Mesothelial cell of epicardium (in vitro differentiated cells): ENCODE data around the gene ICAM4. TPM values are rescaled to one million over a fixed set of nuclear protein-coding genes. Genes with fewer than 3 reads are reported as not detected.
A peak's percentile ranks its signal among the peaks of the same experiment; 100 is the strongest.

ENCODE experiments used
- DNase-seq, 2 experiments: peaks; one replicate each; pipeline ENCODE4 v3.0.0; 2021; ENCODE audit warnings: low spot score in 2 of 2; ENCODE audit not compliant: unreplicated experiment in 2 of 2
- H3K27ac Mint-ChIP-seq: 2 replicates; pipeline ENCODE4 v1.8.0; 2021; ENCODE audit warnings: mixed read lengths
- H3K27me3 Mint-ChIP-seq: 2 replicates; pipeline ENCODE4 v1.8.0; 2021; ENCODE audit warnings: low read depth, mixed read lengths
- H3K36me3 Mint-ChIP-seq: 2 replicates; pipeline ENCODE4 v1.8.0; 2021; ENCODE audit warnings: mixed read lengths
- H3K4me1 Mint-ChIP-seq: 2 replicates; pipeline ENCODE4 v1.8.0; 2021; ENCODE audit warnings: mixed read lengths
- H3K4me3 Mint-ChIP-seq: 2 replicates; pipeline ENCODE4 v1.8.0; 2021; ENCODE audit warnings: mild to moderate bottlenecking, moderate library complexity, mixed read lengths
- H3K9me3 Mint-ChIP-seq: 2 replicates; pipeline ENCODE4 v1.8.0; 2021; ENCODE audit warnings: mixed read lengths
- total RNA-seq: library from RNA; stranded (reverse); gene quantifications from 3 replicates; pipeline ENCODE4 v1.2.1, GENCODE V29; 2021
- TF ChIP-seq, protein P1 (sequence below): fragments of 200-600 bp; sonication (generic); IDR thresholded peaks from one replicate; pipeline ENCODE4 v1.5.0; 2021; ENCODE audit warnings: antibody characterized with exemption; ENCODE audit not compliant: unreplicated experiment

ICAM4 gene
- total RNA-seq, 1 donor from 2014 or later = 2.6 TPM

DNA sequence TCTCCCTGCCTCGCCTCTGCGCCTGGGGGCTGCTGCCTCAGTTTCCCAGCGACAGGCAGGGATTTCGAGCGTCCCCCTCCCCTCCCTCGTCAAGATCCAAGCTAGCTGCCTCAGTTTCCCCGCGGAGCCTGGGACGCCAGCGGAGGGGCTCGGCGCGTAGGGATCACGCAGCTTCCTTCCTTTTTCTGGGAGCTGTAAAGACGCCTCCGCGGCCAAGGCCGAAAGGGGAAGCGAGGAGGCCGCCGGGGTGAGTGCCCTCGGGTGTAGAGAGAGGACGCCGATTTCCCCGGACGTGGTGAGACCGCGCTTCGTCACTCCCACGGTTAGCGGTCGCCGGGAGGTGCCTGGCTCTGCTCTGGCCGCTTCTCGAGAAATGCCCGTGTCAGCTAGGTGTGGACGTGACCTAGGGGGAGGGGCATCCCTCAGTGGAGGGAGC lies 16.6 kb upstream of the ICAM4 start:
- DNase-seq = no peak
- H3K27me3 Mint-ChIP-seq = peaks cover 50% of the 10 kb centered on the region
- H3K27ac Mint-ChIP-seq = no peak overlapping the region
- H3K4me3 Mint-ChIP-seq = peak overlapping the region; percentile 55
- no peaks in the 10 kb centered on the region for H3K9me3 Mint-ChIP-seq
- H3K36me3 Mint-ChIP-seq = no peaks in the 10 kb centered on the region
- H3K4me1 Mint-ChIP-seq = no peaks in the 10 kb centered on the region
- TF ChIP-seq, protein P1, sequence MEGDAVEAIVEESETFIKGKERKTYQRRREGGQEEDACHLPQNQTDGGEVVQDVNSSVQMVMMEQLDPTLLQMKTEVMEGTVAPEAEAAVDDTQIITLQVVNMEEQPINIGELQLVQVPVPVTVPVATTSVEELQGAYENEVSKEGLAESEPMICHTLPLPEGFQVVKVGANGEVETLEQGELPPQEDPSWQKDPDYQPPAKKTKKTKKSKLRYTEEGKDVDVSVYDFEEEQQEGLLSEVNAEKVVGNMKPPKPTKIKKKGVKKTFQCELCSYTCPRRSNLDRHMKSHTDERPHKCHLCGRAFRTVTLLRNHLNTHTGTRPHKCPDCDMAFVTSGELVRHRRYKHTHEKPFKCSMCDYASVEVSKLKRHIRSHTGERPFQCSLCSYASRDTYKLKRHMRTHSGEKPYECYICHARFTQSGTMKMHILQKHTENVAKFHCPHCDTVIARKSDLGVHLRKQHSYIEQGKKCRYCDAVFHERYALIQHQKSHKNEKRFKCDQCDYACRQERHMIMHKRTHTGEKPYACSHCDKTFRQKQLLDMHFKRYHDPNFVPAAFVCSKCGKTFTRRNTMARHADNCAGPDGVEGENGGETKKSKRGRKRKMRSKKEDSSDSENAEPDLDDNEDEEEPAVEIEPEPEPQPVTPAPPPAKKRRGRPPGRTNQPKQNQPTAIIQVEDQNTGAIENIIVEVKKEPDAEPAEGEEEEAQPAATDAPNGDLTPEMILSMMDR = no peak

DNA sequence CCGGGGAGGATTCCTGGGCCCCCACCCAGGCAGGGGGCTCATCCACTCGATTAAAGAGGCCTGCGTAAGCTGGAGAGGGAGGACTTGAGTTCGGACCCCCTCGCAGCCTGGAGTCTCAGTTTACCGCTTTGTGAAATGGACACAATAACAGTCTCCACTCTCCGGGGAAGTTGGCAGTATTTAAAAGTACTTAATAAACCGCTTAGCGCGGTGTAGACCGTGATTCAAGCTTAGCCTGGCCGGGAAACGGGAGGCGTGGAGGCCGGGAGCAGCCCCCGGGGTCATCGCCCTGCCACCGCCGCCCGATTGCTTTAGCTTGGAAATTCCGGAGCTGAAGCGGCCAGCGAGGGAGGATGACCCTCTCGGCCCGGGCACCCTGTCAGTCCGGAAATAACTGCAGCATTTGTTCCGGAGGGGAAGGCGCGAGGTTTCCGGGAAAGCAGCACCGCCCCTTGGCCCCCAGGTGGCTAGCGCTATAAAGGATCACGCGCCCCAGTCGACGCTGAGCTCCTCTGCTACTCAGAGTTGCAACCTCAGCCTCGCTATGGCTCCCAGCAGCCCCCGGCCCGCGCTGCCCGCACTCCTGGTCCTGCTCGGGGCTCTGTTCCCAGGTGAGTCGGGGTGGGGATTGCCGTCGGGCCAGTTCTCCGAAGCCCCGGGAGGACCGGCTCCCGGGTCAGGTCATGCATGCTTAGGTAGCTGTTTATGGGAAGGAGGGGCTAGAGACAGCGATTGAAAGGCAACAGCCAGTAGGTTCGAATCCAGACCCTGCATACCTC lies 15.9 kb upstream of the ICAM4 start, which contains the start of gene ICAM1:
ICAM1 (plus strand) TSS at position 505 of the 779 bp plus-strand sequence; CDS start at position 545, 40 bp downstream.
- Mint-ChIP-seq H3K4me3 (peak within 1 kb of the TSS; percentile 55), H3K27ac (no peak within 1 kb of the TSS), H3K27me3 (peaks cover 50% of the 10 kb centered on the region), H3K4me1 (no peaks in the 10 kb centered on the region), H3K36me3 (no peaks in the 10 kb centered on the region), H3K9me3 (no peaks in the 10 kb centered on the region)
- TF ChIP-seq, protein P1 = no peak
- no peak for DNase-seq

- H3K27ac Mint-ChIP-seq = no peak overlapping the region
- TF ChIP-seq, protein P1 = no peak
- no peaks in the 10 kb centered on the region for H3K9me3 Mint-ChIP-seq
- H3K4me3 Mint-ChIP-seq = peak overlapping the region; percentile 15
- no peaks in the 10 kb centered on the region for H3K4me1 Mint-ChIP-seq
- H3K36me3 Mint-ChIP-seq = no peaks in the 10 kb centered on the region
- peaks cover 50% of the 10 kb centered on the region for H3K27me3 Mint-ChIP-seq
- DNase-seq = no peak
Observed at GRCh38 chr19:10271543-10272086, 15.1 kb upstream of the ICAM4 start.

GRCh38 chr19:10274589-10274988 lies 12.2 kb upstream of the ICAM4 start:
- no peaks in the 10 kb centered on the region for H3K9me3 Mint-ChIP-seq
- peaks cover 47% of the 10 kb centered on the region for H3K27me3 Mint-ChIP-seq
- no peak overlapping the region for H3K4me3 Mint-ChIP-seq
- no peaks in the 10 kb centered on the region for H3K36me3 Mint-ChIP-seq
- H3K27ac Mint-ChIP-seq = no peak overlapping the region
- no peaks in the 10 kb centered on the region for H3K4me1 Mint-ChIP-seq
- DNase-seq = no peak
- TF ChIP-seq, protein P1 = no peak

- H3K9me3 Mint-ChIP-seq = no peaks in the 10 kb centered on the region
- no peak for DNase-seq
- H3K4me3 Mint-ChIP-seq = no peak overlapping the region
- TF ChIP-seq, protein P1 = no peak
- peaks cover 15% of the 10 kb centered on the region for H3K27me3 Mint-ChIP-seq
- H3K4me1 Mint-ChIP-seq = no peaks in the 10 kb centered on the region
- H3K36me3 Mint-ChIP-seq = no peaks in the 10 kb centered on the region
- H3K27ac Mint-ChIP-seq = no peak overlapping the region
Observed at GRCh38 chr19:10277795-10278589, 8.8 kb upstream of the ICAM4 start.
